HG03432 (cell line): Measurements from ENCODE around the gene LNPEP.

Experiments used
- ATAC-seq: cut with Tn5 transposase; IDR thresholded peaks from one replicate; pipeline ENCODE4 v1.9.1; 2021; ENCODE audit warnings: mild to moderate bottlenecking, moderate library complexity; ENCODE audit not compliant: unreplicated experiment

LNPEP gene

DNA sequence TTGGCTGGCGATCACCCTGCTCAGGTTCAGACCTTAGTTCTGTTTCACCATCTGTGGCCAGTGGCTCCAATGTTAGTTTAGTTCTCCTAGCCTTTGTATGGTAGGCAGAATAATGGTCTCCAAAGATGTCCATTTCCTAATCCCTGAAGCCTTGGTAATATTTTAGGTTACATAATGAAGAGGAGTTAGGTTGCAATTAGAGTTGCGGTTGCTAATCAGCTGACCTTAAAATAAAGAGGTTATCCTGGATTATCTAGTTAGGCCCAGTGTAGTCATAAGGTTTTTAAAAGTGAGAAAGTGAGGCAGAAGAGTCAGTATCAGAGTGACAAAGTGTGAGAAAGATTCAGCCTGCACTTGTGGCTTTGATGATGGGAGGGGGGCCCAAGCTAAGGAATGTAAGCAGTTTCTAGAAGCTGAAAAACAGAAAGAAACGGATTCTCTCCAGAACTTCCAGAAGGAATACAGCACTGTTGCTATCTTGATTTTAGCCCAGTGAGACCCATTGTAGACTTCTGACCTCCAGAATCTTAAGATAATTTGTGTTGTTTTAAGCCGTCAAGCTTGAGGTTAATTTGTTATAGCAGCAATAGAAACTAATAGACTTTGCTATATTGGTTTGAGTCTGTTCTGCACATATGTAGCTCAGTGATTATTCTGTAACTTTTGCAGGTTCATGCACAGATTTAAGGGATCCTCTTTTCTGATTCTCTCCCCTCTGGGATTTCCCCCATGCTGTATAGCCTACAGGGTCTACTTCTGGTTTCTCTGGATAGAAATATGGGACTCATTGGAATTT lies 21.6 kb downstream of the LNPEP start:
- ATAC-seq, result peak; percentile 62

DNA sequence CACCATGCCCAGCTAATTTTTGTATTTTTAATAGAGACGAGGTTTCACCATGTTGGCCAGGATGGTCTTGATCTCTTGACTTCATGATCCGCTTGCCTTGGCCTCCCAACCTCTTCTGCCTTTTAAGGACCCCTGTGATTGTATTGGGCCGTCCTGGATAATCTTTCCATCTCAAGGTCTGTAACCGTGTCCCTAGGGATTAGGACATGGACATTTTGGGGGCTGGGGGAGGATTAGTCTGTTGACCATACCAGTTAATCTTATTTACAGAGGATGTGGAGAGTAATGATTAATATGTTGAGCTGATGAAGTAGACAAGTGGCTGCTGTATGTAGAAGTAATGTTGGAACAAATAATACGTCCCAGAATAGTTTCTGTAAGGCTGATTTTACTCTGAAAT lies 23.1 kb downstream of the LNPEP start:
- ATAC-seq, result no peak

GRCh38 chr5:96961053-96961452 lies 25.2 kb downstream of the LNPEP start:
- peak; percentile 65 for ATAC-seq

- no peak for ATAC-seq
These were observed 26.7 kb downstream of the LNPEP start for GRCh38 chr5:96962540-96962991.

- no peak for ATAC-seq
These were observed 27.4 kb downstream of the LNPEP start for GRCh38 chr5:96963267-96963666.

DNA sequence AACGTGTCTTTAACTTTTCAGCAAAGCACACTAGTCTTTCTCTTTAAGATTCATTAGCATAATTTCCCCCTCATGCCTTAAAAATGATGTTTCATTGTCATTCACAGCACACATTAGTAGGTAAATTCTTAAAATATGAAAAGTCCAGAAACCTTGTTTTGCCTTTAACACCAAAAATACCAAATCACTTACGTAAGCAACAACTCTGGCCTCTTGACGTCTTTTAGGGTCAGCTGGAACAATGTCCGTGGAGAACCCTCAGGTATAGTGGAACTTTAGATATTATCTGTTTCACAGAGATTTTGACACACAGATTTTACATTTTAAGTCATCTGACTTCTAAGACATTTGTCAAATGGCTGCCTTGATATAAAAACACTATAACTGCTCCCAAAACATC lies 30.9 kb downstream of the LNPEP start:
- ATAC-seq, result no peak

DNA sequence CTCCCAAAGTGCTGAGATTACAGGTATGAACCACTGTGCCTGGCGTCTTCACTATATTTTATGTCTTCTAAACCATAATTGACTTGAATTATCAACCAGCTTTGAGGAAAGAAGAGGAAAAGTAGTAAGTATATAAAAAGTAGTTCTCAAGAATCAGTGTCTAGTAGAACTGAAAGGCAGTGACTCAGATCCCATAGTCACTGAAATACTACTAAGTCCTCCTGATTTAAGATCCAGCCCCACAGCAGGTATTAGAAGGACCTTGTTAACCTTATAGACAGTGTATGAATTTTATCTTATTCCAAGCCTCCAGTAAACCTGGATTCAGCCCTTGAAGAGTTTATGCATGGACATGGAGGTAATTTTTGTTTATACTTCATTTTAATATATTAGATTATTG lies 31.5 kb downstream of the LNPEP start:
- ATAC-seq, result no peak

DNA sequence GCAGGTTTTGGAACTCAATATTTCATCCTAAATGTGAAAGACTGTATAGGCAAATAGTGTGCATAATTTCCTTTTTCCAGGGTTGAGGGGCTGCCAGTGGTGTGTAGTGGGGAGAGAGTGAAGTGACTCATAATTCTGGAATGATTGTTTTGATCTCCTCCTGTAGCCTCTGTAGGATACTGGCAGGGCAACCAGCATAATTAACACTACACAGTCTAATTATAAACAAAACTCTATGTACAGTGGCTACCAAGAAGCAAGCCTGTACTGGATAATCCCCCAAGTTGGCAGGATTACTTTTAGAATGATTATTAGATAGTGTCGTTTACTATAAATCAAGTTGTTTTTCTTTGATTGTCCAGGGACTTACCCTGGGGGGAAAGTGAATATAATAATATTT lies 32.2 kb downstream of the LNPEP start:
- ATAC-seq, result no peak

DNA sequence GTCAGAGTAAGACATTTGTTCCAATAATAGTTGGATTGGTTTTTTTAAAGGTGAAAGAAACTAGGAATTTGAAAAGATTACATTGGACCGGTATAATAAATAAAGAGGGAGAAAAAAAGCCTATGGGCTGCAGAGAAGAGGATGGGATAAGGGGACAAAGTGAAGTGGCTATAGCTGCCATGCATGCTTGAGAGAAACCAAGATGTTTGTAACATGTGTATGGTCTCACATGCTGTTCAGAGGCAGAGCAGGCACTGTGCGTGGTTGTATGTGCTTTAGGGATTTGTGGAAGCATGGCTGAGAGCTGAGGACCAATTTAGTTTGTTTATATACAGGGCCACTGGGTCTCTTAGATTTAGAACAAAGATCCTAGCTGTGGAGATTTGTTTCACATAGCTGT lies 32.7 kb downstream of the LNPEP start:
- no peak for ATAC-seq

DNA sequence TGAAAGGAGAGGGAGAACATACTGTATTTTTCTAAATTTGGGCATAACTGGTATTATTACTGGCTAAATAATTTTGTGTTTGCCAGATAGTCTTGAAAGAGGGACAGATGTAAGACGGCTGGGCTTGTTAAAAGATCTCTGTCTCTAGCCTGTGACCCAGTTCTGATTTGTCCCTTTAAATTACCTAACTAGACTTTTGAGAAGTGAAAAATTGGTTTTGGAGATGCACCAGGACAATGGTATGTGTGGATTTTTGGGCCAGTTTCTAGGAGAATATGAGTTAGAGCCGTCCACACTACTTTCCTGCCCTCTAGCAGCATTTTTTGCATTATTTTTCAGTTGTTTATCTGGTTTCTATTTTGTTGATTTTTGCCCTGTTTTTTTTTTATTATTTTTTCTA lies 33.5 kb downstream of the LNPEP start:
- ATAC-seq, result no peak

- no peak for ATAC-seq
These were observed 36.9 kb downstream of the LNPEP start for GRCh38 chr5:96972599-96973334.

GRCh38 chr5:96973532-96974401 lies 37.9 kb downstream of the LNPEP start:
- ATAC-seq, result no peak

DNA sequence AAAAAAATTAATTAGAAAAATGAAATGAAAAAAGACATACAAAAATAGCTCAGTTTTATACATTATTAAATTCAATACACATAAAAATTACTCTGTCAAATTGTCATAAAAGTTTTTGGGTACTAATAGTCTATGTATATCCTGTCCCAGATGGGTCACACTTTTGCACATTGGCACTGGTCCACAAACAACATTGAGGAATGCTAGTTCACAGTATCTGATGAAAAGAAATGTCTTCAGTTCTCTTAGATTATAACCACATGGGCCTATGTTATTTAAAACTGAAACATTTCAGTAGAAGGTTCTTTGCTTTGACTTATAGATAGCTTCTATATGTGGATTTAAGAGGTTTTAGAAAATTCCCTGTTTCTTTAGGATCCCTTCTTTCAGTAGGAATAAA lies 39.8 kb downstream of the LNPEP start:
- no peak for ATAC-seq

DNA sequence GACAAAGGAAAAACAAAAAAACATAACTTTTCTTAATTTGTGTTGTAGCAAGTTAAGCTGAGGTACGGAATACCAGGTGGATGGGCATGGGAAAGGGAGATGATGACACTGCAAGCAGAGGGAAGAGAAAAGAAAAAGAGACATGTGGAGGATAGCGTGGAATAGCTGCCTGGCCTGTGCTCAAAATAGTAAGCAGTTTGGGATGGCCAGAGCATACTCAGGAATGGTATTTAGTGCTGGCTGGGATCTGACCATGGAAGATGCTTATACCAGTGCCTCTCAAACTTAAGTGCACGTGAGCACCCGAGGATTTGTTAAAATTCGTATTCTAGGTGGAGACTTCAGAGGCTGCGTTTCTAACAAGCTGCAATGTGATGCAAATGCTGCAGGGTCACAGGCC lies 41.3 kb downstream of the LNPEP start:
- no peak for ATAC-seq

- ATAC-seq, result no peak
These were observed 43.1 kb downstream of the LNPEP start for GRCh38 chr5:96978812-96979449.

DNA sequence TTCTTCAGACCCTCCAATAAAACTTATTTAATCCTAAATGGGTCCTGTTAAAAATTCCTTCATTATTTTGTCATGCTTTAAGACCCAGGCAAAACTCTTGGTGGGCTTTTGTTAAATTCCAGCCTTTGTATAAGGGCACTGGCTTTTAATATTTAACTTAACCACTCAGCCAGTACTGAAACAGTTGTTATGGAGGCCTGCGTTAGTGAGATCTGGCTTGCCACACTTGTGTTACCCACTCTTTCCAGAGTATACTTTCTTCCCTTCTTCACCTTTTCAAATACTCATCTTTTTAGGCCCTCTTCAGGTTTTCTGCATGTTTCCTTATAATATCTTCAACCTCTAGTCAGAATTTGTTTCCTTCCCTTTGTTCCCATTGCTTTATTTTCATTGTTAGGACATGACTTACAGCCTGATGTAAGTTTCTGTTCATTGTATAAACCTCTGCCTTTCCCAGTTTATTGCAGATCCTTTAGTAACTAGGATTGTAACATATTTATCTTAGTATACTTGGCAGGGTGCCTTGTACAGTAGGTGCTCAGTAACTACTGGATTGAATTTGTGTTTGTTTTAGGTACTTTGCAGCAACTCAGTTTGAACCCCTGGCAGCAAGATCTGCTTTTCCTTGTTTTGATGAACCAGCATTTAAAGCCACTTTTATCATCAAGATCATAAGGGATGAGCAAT lies 48.8 kb downstream of the LNPEP start:
- no peak for ATAC-seq

- ATAC-seq, result no peak
These were observed 50.6 kb downstream of the LNPEP start for GRCh38 chr5:96986450-96986849.

GRCh38 chr5:96990102-96990501 lies 54.2 kb downstream of the LNPEP start:
- no peak for ATAC-seq

GRCh38 chr5:96991708-96992107 lies 55.8 kb downstream of the LNPEP start:
- no peak for ATAC-seq

DNA sequence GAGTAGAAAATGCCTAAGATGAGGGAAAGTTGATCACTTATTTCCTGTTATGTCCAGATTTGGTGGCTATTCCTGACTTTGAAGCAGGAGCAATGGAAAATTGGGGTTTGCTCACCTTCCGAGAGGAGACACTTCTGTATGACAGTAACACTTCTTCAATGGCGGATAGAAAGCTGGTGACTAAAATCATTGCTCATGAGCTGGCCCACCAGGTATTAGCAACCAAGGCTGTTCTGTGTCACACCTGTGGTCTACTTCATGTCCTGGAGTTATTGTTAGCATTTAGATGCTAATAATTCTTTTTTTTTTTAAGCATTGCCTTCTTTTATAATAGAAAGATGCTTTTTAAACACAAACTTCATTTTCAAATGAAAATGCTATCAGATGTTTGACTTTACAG lies 57.9 kb downstream of the LNPEP start:
- ATAC-seq, result no peak
